ENCODE results near the gene PLTP. TPM values are rescaled to one million over a fixed set of nuclear protein-coding genes. Genes with fewer than 3 reads are reported as not detected.
"Not testable (repeated sequence)": the region's sequence is repeated elsewhere in the genome, so short reads cannot be mapped to it uniquely, and the experiment has no call there.

PLTP gene
- total RNA-seq, 1 experiment from 2014 or later, result 17.7 TPM

DNA sequence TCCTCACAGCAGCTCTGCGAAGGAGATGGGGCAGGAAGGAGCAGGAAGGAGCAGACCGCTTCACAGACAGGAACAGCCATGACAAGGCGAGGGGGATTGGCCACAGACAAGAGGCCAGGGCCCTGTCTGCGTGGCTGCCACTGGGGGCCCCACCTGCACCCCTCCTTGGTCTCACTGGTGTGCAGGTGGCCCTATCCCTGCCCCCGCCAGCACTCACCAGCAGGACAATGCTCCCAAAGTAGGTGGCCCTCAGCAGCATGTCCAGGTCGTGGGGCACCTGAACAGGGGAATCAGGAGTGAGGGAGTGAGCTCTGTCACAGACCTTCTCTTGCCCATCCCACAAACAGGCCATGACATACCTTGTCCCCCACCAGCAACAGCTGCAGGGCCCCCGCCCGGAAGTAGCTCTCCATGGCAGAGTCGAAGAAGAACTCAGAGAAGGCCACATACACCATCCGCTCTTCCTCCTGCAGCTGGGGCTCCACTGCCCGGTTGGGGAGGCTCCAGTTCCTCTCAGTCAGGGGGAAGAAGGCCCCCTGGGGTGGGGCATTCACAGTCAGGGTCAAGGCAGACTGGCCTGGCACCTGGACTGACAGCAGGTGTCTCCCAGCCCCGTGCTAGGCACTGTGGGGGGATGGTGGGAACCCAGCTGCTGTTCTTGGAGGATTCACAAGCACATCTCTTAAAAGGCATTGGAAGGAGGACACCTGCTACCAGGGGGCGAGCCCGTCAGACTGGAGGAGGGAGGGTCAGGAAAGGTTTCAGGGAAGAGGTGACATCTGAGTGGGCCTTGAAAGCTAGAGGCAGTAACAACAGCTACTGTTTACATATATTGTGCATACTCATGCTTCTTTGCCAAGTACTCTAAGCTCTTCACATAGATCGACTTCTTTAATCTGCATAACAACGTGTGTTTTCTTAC, 7.1 kb downstream of the PLTP start:
- intact Hi-C loops (cut with micrococcal nuclease; ENCODE audit: unreplicated experiment) (no loop called here), in situ Hi-C loops (cut with HindIII; ENCODE audit: low pct_unique_long_range_greater_than_20kb, low sequenced_read_pairs) (no loop called here)
- TF ChIP-seq CTCF (IDR thresholded peaks at IDR 0.05) (no peak), TCF7L2 (IDR thresholded peaks at IDR 0.05; ENCODE audit: low read depth, low read length) (no peak), POLR2AphosphoS5 (IDR thresholded peaks at IDR 0.05; ENCODE audit: low read depth, low read length) (no peak), SIN3A (IDR thresholded peaks at IDR 0.05; ENCODE audit: borderline replicate concordance, insufficient read depth, low read depth, low read length) (no peak), REST (IDR thresholded peaks at IDR 0.05; ENCODE audit: insufficient read depth in 1 of 2, low read depth in 2 of 2, low read length in 1 of 2) (no peak)
- peaks cover 4% of the 10 kb centered on the region for H3K4me1 ChIP-seq (ENCODE audit: control insufficient read depth, insufficient read depth, low read length)
- no peaks in the 10 kb centered on the region for H3K36me3 ChIP-seq (ENCODE audit: control insufficient read depth, insufficient read depth, low read length)
- POLR2A ChIA-PET, result interaction anchor here (0.5 to 1.1 kb wide), 2 partner anchors 20 to 30 kb away, joined by 6 to 14 read pairs; no protein-coding TSS in a partner anchor
- CTCF ChIA-PET, result interaction anchor here (0.5 to 1.5 kb wide), 2 partner anchors 12 to 53 kb away, joined by 3 to 4 read pairs; no protein-coding TSS in a partner anchor
- ATAC-seq (no peak), DNase-seq (ENCODE audit: low read depth, low spot score) (no peak)
- no peak overlapping the region for H3K27ac ChIP-seq (ENCODE audit: low read length)
- BruUV-seq (replicated peaks), result no TSS peak
- no peaks in the 10 kb centered on the region for H3K9me3 ChIP-seq (ENCODE audit: control insufficient read depth, insufficient read depth, low read depth, low read length)
- no peaks in the 10 kb centered on the region for H3K27me3 ChIP-seq (ENCODE audit: control insufficient read depth, insufficient read depth, low read length)
- H3K4me3 ChIP-seq (ENCODE audit: low read depth in 2 of 2, low read length in 2 of 2), result no peak overlapping the region

DNA sequence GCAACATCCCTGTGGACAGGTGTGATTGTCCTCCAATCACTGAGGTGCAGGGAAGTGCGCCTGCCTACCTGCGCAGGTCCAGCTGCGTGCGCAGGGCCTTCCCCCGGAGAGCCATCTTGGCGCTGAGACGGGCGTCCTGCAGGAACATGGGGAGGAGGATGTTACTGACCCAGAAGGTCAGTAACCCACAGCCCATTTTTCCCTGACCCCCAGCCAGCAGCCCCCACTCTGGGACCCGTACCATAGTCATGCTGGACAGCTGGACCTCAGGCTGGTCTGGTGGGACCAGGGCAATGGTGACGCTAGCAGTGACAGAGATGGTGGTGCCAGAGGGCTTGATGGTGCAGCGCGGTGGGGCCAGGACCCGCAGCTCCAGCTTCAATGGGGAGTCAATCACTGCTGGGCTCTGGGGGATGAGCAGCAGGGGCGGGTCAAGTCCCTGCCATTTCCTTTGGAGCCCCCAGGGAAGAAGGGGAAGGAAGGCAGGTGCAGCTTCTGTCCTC, 9.7 kb downstream of the PLTP start:
- H3K27ac ChIP-seq (ENCODE audit: low read length), result no peak overlapping the region
- DNase-seq (ENCODE audit: low read depth, low spot score), result no peak
- H3K36me3 ChIP-seq (ENCODE audit: control insufficient read depth, insufficient read depth, low read length), result no peaks in the 10 kb centered on the region
- BruUV-seq (replicated peaks), result no TSS peak
- CTCF ChIA-PET, result interaction anchor here (0.6 to 0.7 kb wide), 2 partner anchors 36 to 67 kb away, joined by 4 to 5 read pairs; no protein-coding TSS in a partner anchor
- POLR2A ChIA-PET, result no interaction called here
- H3K4me3 ChIP-seq (ENCODE audit: low read depth in 2 of 2, low read length in 2 of 2), result no peak overlapping the region
- H3K4me1 ChIP-seq (ENCODE audit: control insufficient read depth, insufficient read depth, low read length), result no peaks in the 10 kb centered on the region
- in situ Hi-C loops (cut with HindIII; ENCODE audit: low pct_unique_long_range_greater_than_20kb, low sequenced_read_pairs), result no loop called here
- no peaks in the 10 kb centered on the region for H3K27me3 ChIP-seq (ENCODE audit: control insufficient read depth, insufficient read depth, low read length)
- TF ChIP-seq POLR2AphosphoS5 (IDR thresholded peaks at IDR 0.05; ENCODE audit: low read depth, low read length), result no peak
- no peak for TF ChIP-seq REST (IDR thresholded peaks at IDR 0.05; ENCODE audit: insufficient read depth in 1 of 2, low read depth in 2 of 2, low read length in 1 of 2)
- no peak for TF ChIP-seq SIN3A (IDR thresholded peaks at IDR 0.05; ENCODE audit: borderline replicate concordance, insufficient read depth, low read depth, low read length)
- no peak for TF ChIP-seq TCF7L2 (IDR thresholded peaks at IDR 0.05; ENCODE audit: low read depth, low read length)
- no peak for TF ChIP-seq CTCF (IDR thresholded peaks at IDR 0.05)
- H3K9me3 ChIP-seq (ENCODE audit: control insufficient read depth, insufficient read depth, low read depth, low read length), result no peaks in the 10 kb centered on the region
- ATAC-seq, result no peak
- intact Hi-C loops (cut with micrococcal nuclease; ENCODE audit: unreplicated experiment), result no loop called here

DNA sequence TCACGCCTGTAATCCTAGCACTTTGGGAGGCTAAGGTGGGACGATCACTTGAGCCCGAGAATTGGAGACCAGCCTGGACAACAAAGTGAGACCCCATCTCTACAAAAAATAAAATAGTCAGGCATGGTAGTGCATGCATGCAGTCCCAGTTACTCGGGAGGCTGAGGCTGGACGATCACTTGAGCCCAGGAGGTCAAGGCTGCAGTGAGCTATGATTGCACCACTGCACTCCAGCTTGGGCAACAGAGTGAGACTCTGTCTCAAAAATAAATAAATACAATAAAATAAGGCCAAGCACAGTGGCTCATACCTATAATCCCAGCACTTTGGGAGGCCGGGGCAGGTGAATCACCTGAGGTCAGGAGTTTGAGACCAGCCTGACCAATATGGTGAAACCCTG, 10.6 kb downstream of the PLTP start:
- in situ Hi-C loops (cut with HindIII; ENCODE audit: low pct_unique_long_range_greater_than_20kb, low sequenced_read_pairs); H3K36me3 ChIP-seq (ENCODE audit: control insufficient read depth, insufficient read depth, low read length): not testable (repeated sequence)

More for the DNA sequence above, 10.6 kb downstream of the PLTP start:
- DNase-seq (ENCODE audit: low read depth, low spot score); ATAC-seq; BruUV-seq (replicated peaks); H3K4me3 ChIP-seq (ENCODE audit: low read depth in 2 of 2, low read length in 2 of 2); intact Hi-C loops (cut with micrococcal nuclease; ENCODE audit: unreplicated experiment); POLR2A ChIA-PET; H3K9me3 ChIP-seq (ENCODE audit: control insufficient read depth, insufficient read depth, low read depth, low read length); H3K4me1 ChIP-seq (ENCODE audit: control insufficient read depth, insufficient read depth, low read length); H3K27me3 ChIP-seq (ENCODE audit: control insufficient read depth, insufficient read depth, low read length); CTCF ChIA-PET; H3K27ac ChIP-seq (ENCODE audit: low read length): not testable (repeated sequence)

Data from Panc1 (cell line).